ENCODE results near the gene F7. TPM values are rescaled to one million over a fixed set of nuclear protein-coding genes. Genes with fewer than 3 reads are reported as not detected.
A peak's percentile ranks its signal among the peaks of the same experiment; 100 is the strongest.

The F7 gene
- total RNA-seq, 6 experiments from 2014 or later: 42.9 to 147 (median 84.2) TPM

DNA sequence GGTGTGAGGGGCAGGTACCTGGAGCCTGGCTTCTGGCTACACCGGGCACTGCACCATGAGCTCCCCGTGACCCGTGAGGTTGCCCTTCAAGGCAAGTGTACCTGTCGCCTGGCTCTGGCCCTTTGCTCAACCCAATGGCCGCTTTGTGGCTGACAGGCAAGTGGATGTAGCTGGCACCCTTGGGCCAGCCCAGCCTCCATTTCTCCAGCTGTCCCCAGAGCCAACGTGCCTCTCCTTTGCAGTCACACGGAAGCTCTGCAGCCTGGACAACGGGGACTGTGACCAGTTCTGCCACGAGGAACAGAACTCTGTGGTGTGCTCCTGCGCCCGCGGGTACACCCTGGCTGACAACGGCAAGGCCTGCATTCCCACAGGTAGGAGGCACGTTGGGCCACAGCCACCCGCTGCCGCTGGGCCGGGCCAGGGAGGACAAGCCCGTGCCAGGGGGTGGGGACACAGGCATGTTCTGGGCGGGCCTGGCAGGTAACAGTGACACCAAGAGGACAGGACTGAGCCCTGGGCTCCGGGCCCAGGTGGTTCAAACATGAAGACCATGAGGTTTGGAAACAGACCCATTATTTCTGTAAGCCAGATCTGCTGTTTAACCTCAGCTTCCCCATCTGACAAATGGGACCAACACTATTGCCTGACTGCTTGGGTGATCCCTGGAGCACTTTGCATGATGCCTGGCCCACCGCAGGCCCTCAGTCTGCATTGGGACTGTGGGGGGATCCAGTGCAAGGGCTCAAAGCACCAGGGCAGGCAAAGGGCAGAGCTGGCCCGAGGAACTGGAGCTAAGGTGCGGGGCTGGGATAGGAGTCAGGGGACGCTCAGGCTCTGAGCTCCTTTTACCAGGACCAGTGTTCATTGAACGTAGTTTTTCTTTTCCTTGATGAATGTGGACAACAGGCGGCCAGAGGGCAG lies 35.3 kb downstream of the F7 start:
- ATAC-seq (peak; percentile 55 to 58 (median 57)), DNase-seq (peak; percentile 69 to 80 (median 77))
- 91% methylated on average over 6 of the region's 26 CpGs for WGBS (ENCODE audit: insufficient coverage, low coverage, low lambda C conversion rate, missing lambda C conversion rate)
- Histone ChIP-seq H3K4me3 (no peak overlapping the region), H3K36me3 (peaks cover 0 to 17% (median 0%) of the 10 kb centered on the region in 4 donors), H3K9me3 (no peaks in the 10 kb centered on the region), H3K27ac (peak overlapping the region in 1 of 3 donors; percentile 50), H3K27me3 (no peaks in the 10 kb centered on the region), H3K4me1 (peaks cover 0 to 28% (median 0%) of the 10 kb centered on the region in 4 donors)
- no peak for TF ChIP-seq POLR2A (IDR thresholded peaks at IDR 0.05)
- TF ChIP-seq, protein P1, sequence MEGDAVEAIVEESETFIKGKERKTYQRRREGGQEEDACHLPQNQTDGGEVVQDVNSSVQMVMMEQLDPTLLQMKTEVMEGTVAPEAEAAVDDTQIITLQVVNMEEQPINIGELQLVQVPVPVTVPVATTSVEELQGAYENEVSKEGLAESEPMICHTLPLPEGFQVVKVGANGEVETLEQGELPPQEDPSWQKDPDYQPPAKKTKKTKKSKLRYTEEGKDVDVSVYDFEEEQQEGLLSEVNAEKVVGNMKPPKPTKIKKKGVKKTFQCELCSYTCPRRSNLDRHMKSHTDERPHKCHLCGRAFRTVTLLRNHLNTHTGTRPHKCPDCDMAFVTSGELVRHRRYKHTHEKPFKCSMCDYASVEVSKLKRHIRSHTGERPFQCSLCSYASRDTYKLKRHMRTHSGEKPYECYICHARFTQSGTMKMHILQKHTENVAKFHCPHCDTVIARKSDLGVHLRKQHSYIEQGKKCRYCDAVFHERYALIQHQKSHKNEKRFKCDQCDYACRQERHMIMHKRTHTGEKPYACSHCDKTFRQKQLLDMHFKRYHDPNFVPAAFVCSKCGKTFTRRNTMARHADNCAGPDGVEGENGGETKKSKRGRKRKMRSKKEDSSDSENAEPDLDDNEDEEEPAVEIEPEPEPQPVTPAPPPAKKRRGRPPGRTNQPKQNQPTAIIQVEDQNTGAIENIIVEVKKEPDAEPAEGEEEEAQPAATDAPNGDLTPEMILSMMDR (IDR thresholded peaks at IDR 0.05): peak in 2 of 4 donors; percentile 7 to 8
- intact Hi-C loops (cut with DNase I): no loop called here

DNA sequence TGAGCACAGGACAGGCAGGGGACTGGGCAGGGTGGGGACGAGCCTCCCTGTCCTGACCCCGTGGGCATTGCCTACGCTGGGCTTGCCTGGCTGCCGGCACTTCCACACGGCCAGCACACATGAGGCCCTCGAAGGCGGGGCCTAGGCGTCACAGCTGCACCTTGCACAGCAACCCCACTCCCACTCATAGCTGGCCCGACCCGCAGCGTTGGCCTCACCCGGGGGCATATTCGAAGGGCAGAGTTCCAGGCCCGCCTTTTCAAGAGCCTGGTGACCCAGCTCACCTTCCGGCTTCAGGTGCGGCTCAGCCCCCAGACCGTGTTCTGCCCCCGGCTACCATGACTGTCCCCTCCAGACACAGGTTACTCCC lies 36.0 kb downstream of the F7 start:
- peaks cover 0 to 17% (median 0%) of the 10 kb centered on the region in 4 donors for H3K36me3 ChIP-seq
- peaks cover 0 to 28% (median 0%) of the 10 kb centered on the region in 4 donors for H3K4me1 ChIP-seq
- TF ChIP-seq, protein P1 (IDR thresholded peaks at IDR 0.05): no peak
- no peak for TF ChIP-seq POLR2A (IDR thresholded peaks at IDR 0.05)
- DNase-seq (peak in 2 of 3 donors; percentile 43 to 49), ATAC-seq (peak in 1 of 4 donors; percentile 3)
- WGBS (ENCODE audit: insufficient coverage, low coverage, low lambda C conversion rate, missing lambda C conversion rate): 100% methylated on average over 1 of the region's 18 CpGs
- no peaks in the 10 kb centered on the region for H3K27me3 ChIP-seq
- H3K4me3 ChIP-seq: no peak overlapping the region
- intact Hi-C loops (cut with DNase I): no loop called here
- peak overlapping the region in 1 of 3 donors; percentile 50 for H3K27ac ChIP-seq
- H3K9me3 ChIP-seq: no peaks in the 10 kb centered on the region

DNA sequence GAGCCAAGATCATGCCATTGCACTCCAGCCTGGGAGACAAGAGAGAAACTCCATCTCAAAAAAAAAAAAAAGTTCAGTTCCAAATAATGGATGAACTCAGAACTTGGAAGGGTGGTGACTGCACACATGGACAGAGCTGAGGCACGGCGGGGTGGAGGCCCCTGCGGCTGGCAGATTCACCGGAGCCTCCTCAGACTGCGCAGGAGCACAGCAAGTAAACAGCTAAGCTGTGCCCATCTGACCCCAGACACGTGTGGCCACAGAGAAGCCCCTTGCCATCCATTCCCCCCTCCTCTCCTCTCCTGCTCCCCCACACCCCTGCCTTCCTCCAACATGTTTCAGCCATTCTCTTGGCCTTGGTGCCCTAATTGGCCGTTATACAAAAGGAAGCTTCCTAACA lies 37.3 kb downstream of the F7 start:
- Histone ChIP-seq H3K4me1 (peaks cover 0 to 23% (median 0%) of the 10 kb centered on the region in 4 donors), H3K27me3 (no peaks in the 10 kb centered on the region), H3K4me3 (no peak overlapping the region), H3K27ac (no peak overlapping the region), H3K36me3 (peaks cover 0 to 17% (median 0%) of the 10 kb centered on the region in 4 donors), H3K9me3 (no peaks in the 10 kb centered on the region)
- DNase-seq (no peak), ATAC-seq (no peak)
- intact Hi-C loops (cut with DNase I): no loop called here
- no peak for TF ChIP-seq POLR2A (IDR thresholded peaks at IDR 0.05)
- TF ChIP-seq, protein P1 (IDR thresholded peaks at IDR 0.05): no peak
- 38% methylated on average over 1 of the region's 7 CpGs for WGBS (ENCODE audit: insufficient coverage, low coverage, low lambda C conversion rate, missing lambda C conversion rate)

DNA sequence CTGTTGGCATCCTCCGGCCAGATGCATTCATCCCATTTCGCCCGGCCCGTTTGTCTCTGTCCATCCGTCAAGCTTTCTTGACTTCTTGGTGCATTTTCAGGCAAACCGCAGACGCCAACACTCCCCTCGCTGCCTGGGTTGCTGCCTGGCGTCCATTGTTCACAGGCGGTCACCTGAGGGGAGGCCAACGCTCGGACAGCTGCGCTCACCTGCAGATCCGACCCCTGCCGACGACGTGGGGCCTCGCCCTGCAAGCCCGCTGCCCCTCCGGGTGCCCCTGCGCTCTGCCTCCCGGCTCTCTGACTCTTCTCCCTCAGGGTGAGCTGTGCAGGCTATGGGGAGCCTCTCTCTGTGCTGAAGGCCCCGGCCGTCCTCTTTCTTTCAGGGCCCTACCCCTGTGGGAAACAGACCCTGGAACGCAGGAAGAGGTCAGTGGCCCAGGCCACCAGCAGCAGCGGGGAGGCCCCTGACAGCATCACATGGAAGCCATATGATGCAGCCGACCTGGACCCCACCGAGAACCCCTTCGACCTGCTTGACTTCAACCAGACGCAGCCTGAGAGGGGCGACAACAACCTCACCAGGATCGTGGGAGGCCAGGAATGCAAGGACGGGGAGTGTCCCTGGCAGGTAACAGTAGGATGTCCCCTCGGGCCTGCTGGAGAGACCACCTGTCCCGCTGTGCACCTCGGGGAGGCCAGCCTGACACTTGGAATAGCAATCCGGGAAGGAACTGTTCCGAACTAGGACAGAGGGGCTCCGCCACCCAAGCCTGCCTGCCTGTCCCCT lies 38.1 kb downstream of the F7 start:
- 93% methylated on average over 9 of the region's 39 CpGs for WGBS (ENCODE audit: insufficient coverage, low coverage, low lambda C conversion rate, missing lambda C conversion rate)
- H3K9me3 ChIP-seq: no peaks in the 10 kb centered on the region

More for the DNA sequence above, 38.1 kb downstream of the F7 start:
- ATAC-seq: no peak
- DNase-seq: peak in 1 of 3 donors; percentile 48
- no peak overlapping the region for H3K4me3 ChIP-seq
- H3K27ac ChIP-seq: no peak overlapping the region
- no peaks in the 10 kb centered on the region for H3K27me3 ChIP-seq
- intact Hi-C loops (cut with DNase I): no loop called here
- H3K36me3 ChIP-seq: peaks cover 0 to 17% (median 0%) of the 10 kb centered on the region in 4 donors
- peaks cover 0 to 15% (median 0%) of the 10 kb centered on the region in 4 donors for H3K4me1 ChIP-seq
- TF ChIP-seq, protein P1 (IDR thresholded peaks at IDR 0.05): no peak
- TF ChIP-seq POLR2A (IDR thresholded peaks at IDR 0.05): no peak
